ENCODE data around the gene STAT5B.

Gene STAT5B

DNA sequence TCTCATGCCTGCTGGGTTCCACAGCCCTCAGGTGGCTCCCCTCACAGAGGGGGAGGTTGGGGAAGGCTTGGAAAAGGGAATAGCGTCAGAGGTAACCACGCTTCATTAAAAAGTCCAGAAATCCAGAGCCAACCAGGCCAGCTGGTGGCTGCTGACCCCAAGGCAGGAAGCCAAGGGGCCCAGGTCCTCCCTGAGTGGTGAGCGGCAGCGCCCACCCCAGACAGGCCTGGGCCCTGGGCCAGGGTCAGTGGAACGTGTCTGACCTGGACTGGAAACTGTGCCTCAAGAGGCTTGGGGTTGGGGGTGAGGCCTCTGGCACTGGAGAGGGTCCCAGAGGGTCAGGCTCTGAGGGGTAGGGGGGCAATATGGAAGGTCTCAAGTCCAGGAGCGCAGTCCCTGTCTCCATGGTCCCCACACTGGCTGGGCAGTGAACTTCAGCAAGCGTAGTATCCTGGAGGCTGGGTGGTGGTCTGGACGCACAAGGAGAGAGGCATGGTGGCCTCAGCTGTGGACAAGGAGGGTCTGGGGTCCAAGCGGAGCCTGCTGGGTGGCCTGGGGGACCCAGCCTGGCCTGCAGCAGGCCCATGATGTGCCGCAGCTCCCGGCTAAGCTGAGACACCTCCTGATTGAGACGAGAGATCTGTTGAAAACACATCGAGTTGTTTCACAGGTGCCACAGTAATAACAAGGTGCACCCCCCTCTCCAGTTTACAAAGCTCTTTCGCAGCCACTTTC, 116.2 kb downstream of the STAT5B start:
- TF ChIP-seq OSR1 (CRISPR knock-in tag; IDR thresholded peaks at IDR 0.05) (no peak), CSDC2 (CRISPR knock-in tag; IDR thresholded peaks at IDR 0.05) (no peak), TCF4 (CRISPR knock-in tag; IDR thresholded peaks at IDR 0.05; ENCODE audit: borderline replicate concordance) (no peak), TOX (CRISPR knock-in tag; IDR thresholded peaks at IDR 0.05; ENCODE audit: borderline replicate concordance) (no peak), ARNTL (CRISPR knock-in tag; IDR thresholded peaks at IDR 0.05; ENCODE audit: borderline replicate concordance, low read depth) (no peak), ZNF8 (CRISPR knock-in tag; IDR thresholded peaks at IDR 0.05) (no peak), RARB (CRISPR knock-in tag; IDR thresholded peaks at IDR 0.05) (no peak), ZC3H10 (CRISPR knock-in tag; IDR thresholded peaks at IDR 0.05) (no peak), ZFP30 (CRISPR knock-in tag; IDR thresholded peaks at IDR 0.05) (no peak), ZFP3 (CRISPR knock-in tag; IDR thresholded peaks at IDR 0.05) (no peak), BACH2 (CRISPR knock-in tag; IDR thresholded peaks at IDR 0.05; ENCODE audit: borderline replicate concordance) (no peak), ISL1 (CRISPR knock-in tag; IDR thresholded peaks at IDR 0.05) (no peak), SNAI2 (CRISPR knock-in tag; IDR thresholded peaks at IDR 0.05) (no peak), ZNF70 (CRISPR knock-in tag; IDR thresholded peaks at IDR 0.05) (no peak), PPARA (CRISPR knock-in tag; IDR thresholded peaks at IDR 0.05; ENCODE audit: borderline replicate concordance) (no peak)
- TF ChIP-seq, protein P1, sequence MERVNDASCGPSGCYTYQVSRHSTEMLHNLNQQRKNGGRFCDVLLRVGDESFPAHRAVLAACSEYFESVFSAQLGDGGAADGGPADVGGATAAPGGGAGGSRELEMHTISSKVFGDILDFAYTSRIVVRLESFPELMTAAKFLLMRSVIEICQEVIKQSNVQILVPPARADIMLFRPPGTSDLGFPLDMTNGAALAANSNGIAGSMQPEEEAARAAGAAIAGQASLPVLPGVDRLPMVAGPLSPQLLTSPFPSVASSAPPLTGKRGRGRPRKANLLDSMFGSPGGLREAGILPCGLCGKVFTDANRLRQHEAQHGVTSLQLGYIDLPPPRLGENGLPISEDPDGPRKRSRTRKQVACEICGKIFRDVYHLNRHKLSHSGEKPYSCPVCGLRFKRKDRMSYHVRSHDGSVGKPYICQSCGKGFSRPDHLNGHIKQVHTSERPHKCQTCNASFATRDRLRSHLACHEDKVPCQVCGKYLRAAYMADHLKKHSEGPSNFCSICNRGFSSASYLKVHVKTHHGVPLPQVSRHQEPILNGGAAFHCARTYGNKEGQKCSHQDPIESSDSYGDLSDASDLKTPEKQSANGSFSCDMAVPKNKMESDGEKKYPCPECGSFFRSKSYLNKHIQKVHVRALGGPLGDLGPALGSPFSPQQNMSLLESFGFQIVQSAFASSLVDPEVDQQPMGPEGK (CRISPR knock-in tag; IDR thresholded peaks at IDR 0.05; ENCODE audit: borderline replicate concordance), result no peak
- TF ChIP-seq, protein P2, sequence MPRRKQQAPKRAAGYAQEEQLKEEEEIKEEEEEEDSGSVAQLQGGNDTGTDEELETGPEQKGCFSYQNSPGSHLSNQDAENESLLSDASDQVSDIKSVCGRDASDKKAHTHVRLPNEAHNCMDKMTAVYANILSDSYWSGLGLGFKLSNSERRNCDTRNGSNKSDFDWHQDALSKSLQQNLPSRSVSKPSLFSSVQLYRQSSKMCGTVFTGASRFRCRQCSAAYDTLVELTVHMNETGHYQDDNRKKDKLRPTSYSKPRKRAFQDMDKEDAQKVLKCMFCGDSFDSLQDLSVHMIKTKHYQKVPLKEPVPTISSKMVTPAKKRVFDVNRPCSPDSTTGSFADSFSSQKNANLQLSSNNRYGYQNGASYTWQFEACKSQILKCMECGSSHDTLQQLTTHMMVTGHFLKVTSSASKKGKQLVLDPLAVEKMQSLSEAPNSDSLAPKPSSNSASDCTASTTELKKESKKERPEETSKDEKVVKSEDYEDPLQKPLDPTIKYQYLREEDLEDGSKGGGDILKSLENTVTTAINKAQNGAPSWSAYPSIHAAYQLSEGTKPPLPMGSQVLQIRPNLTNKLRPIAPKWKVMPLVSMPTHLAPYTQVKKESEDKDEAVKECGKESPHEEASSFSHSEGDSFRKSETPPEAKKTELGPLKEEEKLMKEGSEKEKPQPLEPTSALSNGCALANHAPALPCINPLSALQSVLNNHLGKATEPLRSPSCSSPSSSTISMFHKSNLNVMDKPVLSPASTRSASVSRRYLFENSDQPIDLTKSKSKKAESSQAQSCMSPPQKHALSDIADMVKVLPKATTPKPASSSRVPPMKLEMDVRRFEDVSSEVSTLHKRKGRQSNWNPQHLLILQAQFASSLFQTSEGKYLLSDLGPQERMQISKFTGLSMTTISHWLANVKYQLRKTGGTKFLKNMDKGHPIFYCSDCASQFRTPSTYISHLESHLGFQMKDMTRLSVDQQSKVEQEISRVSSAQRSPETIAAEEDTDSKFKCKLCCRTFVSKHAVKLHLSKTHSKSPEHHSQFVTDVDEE (CRISPR knock-in tag; IDR thresholded peaks at IDR 0.05), result no peak
- TF ChIP-seq, protein P3, sequence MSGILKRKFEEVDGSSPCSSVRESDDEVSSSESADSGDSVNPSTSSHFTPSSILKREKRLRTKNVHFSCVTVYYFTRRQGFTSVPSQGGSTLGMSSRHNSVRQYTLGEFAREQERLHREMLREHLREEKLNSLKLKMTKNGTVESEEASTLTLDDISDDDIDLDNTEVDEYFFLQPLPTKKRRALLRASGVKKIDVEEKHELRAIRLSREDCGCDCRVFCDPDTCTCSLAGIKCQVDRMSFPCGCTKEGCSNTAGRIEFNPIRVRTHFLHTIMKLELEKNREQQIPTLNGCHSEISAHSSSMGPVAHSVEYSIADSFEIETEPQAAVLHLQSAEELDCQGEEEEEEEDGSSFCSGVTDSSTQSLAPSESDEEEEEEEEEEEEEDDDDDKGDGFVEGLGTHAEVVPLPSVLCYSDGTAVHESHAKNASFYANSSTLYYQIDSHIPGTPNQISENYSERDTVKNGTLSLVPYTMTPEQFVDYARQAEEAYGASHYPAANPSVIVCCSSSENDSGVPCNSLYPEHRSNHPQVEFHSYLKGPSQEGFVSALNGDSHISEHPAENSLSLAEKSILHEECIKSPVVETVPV (CRISPR knock-in tag; IDR thresholded peaks at IDR 0.05), result no peak
- TF ChIP-seq, protein P4, sequence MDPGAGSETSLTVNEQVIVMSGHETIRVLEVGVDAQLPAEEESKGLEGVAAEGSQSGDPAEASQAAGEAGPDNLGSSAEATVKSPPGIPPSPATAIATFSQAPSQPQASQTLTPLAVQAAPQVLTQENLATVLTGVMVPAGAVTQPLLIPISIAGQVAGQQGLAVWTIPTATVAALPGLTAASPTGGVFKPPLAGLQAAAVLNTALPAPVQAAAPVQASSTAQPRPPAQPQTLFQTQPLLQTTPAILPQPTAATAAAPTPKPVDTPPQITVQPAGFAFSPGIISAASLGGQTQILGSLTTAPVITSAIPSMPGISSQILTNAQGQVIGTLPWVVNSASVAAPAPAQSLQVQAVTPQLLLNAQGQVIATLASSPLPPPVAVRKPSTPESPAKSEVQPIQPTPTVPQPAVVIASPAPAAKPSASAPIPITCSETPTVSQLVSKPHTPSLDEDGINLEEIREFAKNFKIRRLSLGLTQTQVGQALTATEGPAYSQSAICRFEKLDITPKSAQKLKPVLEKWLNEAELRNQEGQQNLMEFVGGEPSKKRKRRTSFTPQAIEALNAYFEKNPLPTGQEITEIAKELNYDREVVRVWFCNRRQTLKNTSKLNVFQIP (CRISPR knock-in tag; IDR thresholded peaks at IDR 0.05; ENCODE audit: borderline replicate concordance, low read depth), result no peak
- no peak for ATAC-seq

DNA sequence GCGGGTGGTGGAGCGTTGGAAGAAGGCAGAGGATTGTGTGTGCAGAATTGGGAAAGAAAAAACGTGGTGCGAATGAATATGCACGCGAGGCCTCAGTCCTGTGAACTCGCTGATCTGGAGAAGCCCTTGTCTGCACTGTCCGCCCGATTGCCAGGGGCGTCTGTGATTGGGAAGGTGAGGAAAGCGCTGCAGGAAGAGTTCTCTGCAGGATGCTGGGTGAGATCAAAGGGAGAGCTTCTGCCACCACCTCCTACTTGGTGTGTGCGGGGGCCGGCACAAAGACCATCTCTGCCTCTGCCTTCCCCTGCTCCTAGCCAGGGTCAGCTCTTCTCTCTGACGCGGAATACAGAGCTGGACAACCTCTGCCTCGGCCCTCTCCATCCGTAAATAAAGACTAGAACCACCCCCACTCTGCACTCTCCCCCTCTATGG, 120.6 kb downstream of the STAT5B start:
- TF ChIP-seq ZFP30 (CRISPR knock-in tag; IDR thresholded peaks at IDR 0.05) (no peak), TCF4 (CRISPR knock-in tag; IDR thresholded peaks at IDR 0.05; ENCODE audit: borderline replicate concordance) (no peak), ISL1 (CRISPR knock-in tag; IDR thresholded peaks at IDR 0.05) (no peak), ZNF8 (CRISPR knock-in tag; IDR thresholded peaks at IDR 0.05) (no peak), GLIS3 (CRISPR knock-in tag; IDR thresholded peaks at IDR 0.05) (no peak), PPARA (CRISPR knock-in tag; IDR thresholded peaks at IDR 0.05; ENCODE audit: borderline replicate concordance) (no peak), ESRRG (CRISPR knock-in tag; IDR thresholded peaks at IDR 0.05) (no peak), RARB (CRISPR knock-in tag; IDR thresholded peaks at IDR 0.05) (no peak), ZFP3 (CRISPR knock-in tag; IDR thresholded peaks at IDR 0.05) (no peak), SNAI2 (CRISPR knock-in tag; IDR thresholded peaks at IDR 0.05) (no peak), ZNF70 (CRISPR knock-in tag; IDR thresholded peaks at IDR 0.05) (no peak)
- TF ChIP-seq, protein P4 (CRISPR knock-in tag; IDR thresholded peaks at IDR 0.05; ENCODE audit: borderline replicate concordance, low read depth), result no peak
- TF ChIP-seq, protein P5, sequence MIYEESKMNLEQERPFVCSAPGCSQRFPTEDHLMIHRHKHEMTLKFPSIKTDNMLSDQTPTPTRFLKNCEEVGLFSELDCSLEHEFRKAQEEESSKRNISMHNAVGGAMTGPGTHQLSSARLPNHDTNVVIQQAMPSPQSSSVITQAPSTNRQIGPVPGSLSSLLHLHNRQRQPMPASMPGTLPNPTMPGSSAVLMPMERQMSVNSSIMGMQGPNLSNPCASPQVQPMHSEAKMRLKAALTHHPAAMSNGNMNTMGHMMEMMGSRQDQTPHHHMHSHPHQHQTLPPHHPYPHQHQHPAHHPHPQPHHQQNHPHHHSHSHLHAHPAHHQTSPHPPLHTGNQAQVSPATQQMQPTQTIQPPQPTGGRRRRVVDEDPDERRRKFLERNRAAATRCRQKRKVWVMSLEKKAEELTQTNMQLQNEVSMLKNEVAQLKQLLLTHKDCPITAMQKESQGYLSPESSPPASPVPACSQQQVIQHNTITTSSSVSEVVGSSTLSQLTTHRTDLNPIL (CRISPR knock-in tag; IDR thresholded peaks at IDR 0.05; ENCODE audit: low read depth), result no peak
- ATAC-seq, result no peak

All from SK-N-SH treated with all-trans-retinoic acid at 6 μM for 48 hours (cell line).